ENCODE measurements around the gene AHDC1.

DNA sequence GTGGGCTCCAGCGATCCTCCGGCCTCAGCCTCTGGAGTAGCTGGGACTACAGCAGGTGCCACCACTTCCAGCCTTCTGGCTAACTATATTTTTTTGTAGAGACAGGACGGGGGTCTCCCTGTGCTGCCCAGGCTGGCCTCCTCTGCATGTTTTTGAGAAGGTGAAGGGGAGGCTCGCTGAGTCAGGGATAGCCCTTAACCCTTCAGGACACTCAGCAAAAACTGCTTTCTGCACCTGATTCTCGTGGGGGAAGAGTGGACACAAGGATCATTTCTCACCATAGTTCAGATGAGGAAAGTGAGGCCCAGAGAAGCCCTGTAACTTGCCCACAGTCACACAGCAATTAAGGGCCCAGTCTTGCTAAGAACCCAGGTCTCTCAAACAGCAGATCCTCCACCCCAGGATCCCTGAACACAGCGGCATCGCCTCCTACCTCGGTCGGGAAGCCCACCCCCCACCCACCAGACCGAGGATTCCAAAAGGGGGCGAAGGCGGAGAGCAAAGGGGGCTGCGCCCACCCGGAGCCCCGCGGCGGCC is 29.8 kb upstream of the AHDC1 start:
- TF ChIP-seq, protein P1, sequence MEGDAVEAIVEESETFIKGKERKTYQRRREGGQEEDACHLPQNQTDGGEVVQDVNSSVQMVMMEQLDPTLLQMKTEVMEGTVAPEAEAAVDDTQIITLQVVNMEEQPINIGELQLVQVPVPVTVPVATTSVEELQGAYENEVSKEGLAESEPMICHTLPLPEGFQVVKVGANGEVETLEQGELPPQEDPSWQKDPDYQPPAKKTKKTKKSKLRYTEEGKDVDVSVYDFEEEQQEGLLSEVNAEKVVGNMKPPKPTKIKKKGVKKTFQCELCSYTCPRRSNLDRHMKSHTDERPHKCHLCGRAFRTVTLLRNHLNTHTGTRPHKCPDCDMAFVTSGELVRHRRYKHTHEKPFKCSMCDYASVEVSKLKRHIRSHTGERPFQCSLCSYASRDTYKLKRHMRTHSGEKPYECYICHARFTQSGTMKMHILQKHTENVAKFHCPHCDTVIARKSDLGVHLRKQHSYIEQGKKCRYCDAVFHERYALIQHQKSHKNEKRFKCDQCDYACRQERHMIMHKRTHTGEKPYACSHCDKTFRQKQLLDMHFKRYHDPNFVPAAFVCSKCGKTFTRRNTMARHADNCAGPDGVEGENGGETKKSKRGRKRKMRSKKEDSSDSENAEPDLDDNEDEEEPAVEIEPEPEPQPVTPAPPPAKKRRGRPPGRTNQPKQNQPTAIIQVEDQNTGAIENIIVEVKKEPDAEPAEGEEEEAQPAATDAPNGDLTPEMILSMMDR (IDR thresholded peaks at IDR 0.05; ENCODE audit: borderline replicate concordance, extremely low read depth, low read length, poor library complexity, severe bottlenecking), result no peak
- no peak for TF ChIP-seq EZH2 (IDR thresholded peaks at IDR 0.05; ENCODE audit: borderline replicate concordance, low read depth, low read length, severe bottlenecking)
